Measurements from ENCODE around the gene PSD2.

Gene PSD2

DNA sequence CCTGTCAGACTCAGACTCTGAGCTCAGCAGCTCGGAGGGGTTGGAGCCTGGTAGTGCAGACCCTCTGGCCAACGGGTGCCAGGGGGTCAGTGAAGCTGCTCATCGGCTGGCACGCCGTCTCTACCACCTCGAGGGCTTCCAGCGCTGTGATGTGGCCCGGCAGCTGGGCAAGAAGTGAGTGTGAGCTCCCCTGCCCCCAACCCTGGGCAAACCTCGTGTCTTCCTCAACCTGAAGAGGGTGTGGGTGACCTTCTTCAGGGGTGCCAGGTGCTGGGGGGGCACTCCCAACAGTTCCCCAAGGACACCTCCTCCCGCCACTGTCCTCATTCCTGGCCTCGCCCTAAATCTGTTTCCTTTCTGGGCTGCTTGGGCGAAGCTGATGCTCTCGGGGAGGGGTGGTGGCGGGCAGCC is 18.6 kb downstream of the PSD2 start:
- no peak for DNase-seq

DNA sequence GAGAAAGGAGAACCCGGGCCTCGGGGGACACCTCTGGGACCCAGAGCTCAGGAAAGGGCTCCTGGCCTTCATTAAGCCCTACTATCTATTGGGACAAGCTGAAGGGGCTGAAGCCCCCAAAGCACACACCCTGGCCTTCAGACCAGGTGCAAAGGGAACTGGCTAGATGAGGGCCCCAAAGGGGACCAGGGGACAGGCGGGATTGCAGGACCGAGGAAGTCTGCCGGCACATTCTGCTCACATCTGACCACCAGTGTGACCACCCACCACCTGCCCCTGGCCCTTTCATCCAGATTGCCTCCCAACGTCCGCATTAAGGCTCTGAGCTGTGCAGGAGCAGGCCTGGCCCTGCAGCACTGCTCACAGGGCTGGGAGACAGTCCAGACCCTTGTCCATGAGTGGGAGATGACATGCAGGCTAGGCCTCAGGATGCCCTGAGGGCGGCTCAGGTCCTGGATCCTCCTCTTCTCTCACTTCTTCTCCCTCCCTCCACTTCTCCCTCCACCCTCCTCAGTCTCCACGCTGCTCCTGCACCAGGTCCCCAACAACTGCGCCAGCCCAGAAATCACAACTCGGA is 19.2 kb downstream of the PSD2 start:
- DNase-seq, result no peak

DNA sequence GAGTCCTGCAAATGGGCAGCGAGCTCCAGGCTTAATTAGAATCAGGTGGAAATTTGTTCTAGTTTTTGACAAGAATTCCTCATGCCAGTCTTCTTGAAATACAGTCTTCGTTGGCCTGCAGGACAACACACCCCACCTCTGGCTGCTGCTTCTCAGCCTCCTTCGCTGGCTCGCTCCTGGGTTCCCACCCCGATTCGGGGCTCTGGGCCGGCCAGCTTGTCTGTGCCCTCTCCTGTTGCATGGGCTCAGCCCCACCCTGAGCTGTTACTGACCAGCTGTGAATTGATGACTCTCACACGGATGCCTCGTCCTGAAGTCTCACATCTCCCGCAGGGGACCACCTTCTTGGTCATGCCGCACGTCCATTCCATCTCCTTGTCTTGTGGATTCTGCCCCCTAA is 21.0 kb downstream of the PSD2 start:
- DNase-seq, result no peak

GRCh38 chr5:139817362-139817761 is 21.8 kb downstream of the PSD2 start:
- DNase-seq, result no peak

DNA sequence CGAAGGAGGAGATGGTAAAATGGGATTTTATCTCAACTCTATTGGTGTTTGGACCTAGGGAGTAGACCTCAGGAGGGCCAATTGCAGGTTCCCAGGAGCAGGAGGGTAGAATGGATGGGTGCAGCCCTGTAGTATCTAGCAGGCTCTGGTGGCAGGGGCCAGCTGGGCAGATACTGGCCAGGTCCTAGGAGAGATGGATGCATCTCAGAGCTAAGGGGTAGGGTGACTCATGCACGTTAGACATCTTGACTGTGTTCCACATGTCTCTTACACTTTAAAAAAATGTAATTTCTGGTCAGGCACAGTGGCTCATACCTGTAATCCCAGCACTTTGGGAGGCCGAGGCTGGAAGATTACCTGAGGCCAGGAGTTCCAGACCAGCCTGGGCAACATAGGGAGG is 22.4 kb downstream of the PSD2 start:
- DNase-seq, result no peak

DNA sequence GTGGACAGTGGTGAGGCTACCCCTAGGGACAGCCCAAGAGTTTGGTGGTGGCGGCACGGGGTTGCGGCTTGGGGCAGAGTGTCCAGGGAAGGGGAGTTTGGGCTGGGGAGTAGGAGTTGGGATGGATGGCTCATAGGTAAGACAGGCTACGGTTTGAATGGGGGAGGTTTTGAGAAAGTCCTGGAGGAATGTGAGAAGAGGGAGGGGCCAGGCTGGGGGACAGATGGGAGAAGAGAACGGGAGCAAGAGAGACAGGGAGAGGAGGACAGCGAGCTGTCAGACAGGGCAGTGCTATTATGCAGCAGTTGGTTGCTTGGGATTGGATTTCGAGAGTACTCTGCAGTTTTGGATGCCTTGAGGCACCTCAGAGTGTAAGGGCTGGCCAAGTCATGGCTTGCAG is 24.5 kb downstream of the PSD2 start:
- DNase-seq, result no peak

DNA sequence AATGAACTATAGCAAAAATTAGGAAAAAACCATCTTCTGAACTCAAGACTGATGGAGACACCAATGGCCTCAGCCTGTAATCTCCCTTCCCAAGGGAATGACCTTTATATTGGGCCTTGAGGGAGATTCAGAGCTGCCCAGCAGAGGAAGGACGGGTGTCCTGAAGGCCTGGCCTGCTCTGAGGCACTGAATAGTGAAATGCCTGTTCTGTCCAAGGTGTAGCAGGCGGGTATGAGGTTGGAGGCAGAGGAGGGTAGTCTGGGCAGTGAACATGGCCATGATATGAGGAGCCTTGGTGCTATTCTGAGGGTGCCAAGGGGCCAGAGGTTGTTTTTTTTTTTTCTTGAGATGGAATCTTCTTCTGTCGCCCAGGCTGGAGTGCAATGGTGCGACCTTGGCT is 25.0 kb downstream of the PSD2 start:
- DNase-seq, result no peak

- DNase-seq, result no peak
These were observed 26.4 kb downstream of the PSD2 start for GRCh38 chr5:139821806-139822552.

DNA sequence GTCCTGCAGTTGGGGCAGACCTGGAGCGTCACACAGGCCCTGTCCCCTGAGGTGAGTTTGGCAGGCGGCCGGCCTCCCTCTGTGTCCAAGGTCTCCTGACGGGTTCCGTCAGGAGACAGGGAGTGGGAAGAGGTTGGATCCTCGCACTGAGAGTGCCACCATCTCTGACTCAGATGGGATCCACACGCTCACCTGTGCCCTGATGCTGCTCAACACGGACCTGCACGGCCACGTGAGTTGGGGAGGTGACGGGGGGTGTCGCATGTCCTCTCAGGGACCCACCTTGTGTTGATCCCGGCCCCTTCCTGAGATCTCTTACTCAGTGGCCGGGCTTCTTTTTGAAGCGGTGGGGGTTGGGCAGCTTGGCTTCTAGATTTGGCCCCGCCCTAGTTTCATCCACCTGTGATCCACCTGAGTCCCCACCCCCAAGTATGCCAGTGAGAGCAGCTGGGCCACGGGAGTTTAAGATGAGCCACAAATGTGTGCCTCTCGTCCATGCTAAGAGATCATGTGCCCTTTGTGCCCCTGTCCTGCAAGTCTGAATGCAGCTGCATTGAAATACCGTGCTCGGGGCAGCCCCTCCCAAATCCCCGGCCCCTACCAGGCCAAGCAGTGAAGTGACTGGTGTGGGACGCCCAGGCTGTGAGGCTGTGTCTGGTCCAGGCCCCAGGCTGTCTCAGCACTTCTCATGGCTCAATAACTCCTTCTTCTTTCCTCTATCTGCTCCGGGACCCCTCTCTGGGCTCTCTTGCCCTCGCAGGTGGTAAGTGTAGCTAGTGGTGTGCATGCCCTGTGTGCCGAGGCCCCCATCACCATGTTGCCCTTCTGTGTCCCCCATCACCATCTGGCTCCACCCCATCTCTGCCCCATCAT is 27.2 kb downstream of the PSD2 start:
- DNase-seq, result peak; percentile 35

- no peak for DNase-seq
These were observed 28.2 kb downstream of the PSD2 start for GRCh38 chr5:139823757-139824355.

DNA sequence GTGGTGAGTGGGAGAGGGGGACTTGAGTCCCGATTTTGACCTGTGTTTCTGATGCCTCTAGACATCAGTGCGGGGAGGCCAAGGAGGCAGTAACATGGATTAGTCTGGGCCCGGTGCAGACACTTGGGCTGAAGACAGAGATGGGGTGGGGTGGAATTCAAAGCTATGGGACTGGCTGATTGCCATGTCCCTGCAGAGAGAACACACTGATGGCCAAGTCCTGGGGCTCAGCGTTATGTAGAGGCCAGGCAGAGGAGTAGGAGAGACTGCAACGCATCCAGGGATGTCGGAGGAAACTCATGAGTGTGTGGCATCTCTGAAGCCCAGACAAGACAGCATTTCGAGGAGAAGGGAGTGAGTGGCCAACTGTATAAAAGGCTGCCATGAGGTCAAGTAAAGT is 30.1 kb downstream of the PSD2 start:
- DNase-seq, result no peak

GRCh38 chr5:139828207-139828895 is 32.7 kb downstream of the PSD2 start:
- DNase-seq, result no peak

GRCh38 chr5:139829471-139829870 is 33.9 kb downstream of the PSD2 start:
- DNase-seq, result no peak

DNA sequence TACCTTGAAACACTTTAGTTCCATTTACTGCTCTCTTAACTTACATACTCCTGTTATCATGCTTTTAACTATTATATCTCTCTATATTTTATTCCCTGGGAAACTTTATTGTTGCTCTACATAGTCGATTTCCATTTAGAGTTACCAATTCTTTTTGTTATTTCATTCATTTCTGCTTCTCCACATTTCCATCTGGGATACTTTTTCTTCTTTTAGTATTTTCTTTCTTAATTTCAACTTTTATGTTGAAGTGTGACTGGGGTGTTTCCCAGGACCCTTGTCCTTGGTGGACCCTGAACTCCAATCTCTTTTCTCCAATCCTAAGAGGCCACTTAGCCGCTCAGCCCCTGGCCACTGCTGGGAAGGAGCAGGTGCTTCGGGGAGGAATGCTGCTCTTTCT is 36.0 kb downstream of the PSD2 start:
- DNase-seq, result no peak

DNA sequence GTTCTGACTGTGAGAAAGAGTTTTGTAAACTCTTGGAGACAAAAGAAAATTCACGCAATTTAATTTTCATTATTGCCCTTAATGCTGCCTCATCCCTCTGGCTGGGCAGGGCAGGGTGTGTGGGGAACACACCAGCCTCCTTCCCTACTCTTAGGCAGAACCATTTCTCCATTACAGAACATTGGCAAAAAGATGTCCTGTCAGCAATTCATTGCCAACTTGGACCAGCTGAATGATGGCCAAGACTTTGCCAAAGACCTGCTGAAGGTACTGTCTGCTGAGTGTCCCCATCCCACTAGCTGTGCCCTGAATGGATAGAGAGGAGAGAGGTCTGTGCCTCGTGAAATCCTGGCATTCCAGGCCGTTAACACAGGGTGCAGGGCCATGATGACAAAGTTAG is 37.9 kb downstream of the PSD2 start:
- DNase-seq, result no peak

DNA sequence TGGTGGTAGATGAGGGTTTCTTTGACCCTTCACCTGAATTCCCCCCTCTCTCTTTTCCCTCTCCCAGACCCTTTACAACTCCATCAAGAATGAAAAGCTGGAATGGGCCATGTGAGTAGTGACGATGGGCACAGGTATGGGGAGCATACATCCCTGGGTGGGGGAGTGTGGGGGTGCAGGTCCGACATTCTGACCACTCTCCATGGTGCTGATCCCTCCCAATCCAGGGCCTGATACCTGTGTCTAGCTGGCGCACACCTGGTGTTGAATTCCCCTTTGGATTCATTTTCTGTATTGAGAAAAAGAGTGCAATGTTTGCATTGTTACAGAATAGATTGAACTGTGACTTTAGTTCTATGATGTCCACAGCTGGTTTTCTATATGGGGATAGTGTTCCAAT is 40.0 kb downstream of the PSD2 start:
- no peak for DNase-seq

GRCh38 chr5:139836469-139837208 is 41.0 kb downstream of the PSD2 start:
- no peak for DNase-seq

GRCh38 chr5:139837711-139838380 is 42.2 kb downstream of the PSD2 start:
- DNase-seq, result no peak

DNA sequence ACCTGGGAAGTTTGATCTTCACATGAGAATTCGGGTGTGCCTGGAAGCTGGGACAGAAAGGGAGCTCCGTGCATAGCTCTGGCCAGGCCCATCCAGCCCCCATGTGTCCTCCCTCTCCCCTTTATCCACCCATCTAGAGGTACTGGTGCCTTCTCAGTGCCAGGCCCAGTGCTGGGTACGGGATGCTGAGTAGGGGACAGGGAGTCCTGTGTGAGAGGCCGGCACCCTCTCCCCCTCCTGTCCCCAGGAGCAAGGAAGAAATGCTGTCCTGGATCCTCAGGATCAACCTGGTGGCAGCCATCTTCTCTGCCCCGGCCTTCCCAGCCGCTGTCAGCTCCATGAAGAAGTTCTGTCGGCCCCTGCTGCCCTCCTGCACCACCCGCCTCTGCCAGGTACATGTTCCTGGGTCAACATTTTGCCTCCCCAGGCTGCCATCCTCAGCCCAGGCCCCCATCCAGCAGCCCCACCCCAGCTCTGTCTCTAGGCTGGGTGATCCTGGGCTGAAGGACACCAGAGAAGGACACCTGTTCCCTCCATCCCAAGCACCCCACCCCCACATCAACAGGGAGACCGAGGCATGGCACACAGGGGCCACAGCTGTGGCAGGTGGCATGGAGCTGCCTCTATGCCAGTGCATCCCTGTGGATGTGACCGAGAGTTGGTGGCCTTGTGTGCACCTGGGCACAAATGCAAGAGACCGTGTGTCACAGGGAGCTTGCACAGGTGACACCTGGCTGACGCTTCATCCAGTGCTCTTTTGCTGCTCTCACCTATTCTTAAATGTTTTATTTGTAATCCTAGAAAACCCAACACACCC is 43.0 kb downstream of the PSD2 start:
- no peak for DNase-seq

GRCh38 chr5:139839232-139839815 is 43.7 kb downstream of the PSD2 start:
- no peak for DNase-seq
